ENCODE results near the gene OTUD4.
"Not testable (repeated sequence)": the region's sequence is repeated elsewhere in the genome, so short reads cannot be mapped to it uniquely, and the experiment has no call there.

The OTUD4 gene

GRCh38 chr4:145180298-145181090 is at the start of gene OTUD4:
Gene OTUD4, minus strand, starts transcription at chr4:145180589. Its CDS starts 616 bp downstream, at chr4:145179973.
- DNase-seq (ENCODE audit: low spot score) = peak; percentile 94

- not testable (repeated sequence) for DNase-seq (ENCODE audit: low spot score)
These were observed 42.8 kb upstream of the OTUD4 start for GRCh38 chr4:145223228-145223627.

- DNase-seq (ENCODE audit: low spot score) = not testable (repeated sequence)
These were observed 41.1 kb upstream of the OTUD4 start for GRCh38 chr4:145221529-145221928.

GRCh38 chr4:145219090-145219489 is 38.7 kb upstream of the OTUD4 start:
- no peak for DNase-seq (ENCODE audit: low spot score)

- no peak for DNase-seq (ENCODE audit: low spot score)
These were observed 37.9 kb upstream of the OTUD4 start for GRCh38 chr4:145218251-145218650.

GRCh38 chr4:145217349-145217748 is 37.0 kb upstream of the OTUD4 start:
- DNase-seq (ENCODE audit: low spot score) = no peak

- peak; percentile 33 for DNase-seq (ENCODE audit: low spot score)
These were observed 36.1 kb upstream of the OTUD4 start for GRCh38 chr4:145216535-145216934.

- no peak for DNase-seq (ENCODE audit: low spot score)
These were observed 32.9 kb upstream of the OTUD4 start for GRCh38 chr4:145213245-145213644.

GRCh38 chr4:145207934-145208333 is 27.5 kb upstream of the OTUD4 start:
- no peak for DNase-seq (ENCODE audit: low spot score)

- no peak for DNase-seq (ENCODE audit: low spot score)
These were observed 23.0 kb upstream of the OTUD4 start for GRCh38 chr4:145203410-145203809.

GRCh38 chr4:145200366-145200765 is 20.0 kb upstream of the OTUD4 start:
- no peak for DNase-seq (ENCODE audit: low spot score)

GRCh38 chr4:145199051-145199716 is 18.8 kb upstream of the OTUD4 start:
- no peak for DNase-seq (ENCODE audit: low spot score)

GRCh38 chr4:145196747-145197146 is 16.4 kb upstream of the OTUD4 start:
- DNase-seq (ENCODE audit: low spot score) = no peak

GRCh38 chr4:145195167-145195952 is 15.0 kb upstream of the OTUD4 start:
- DNase-seq (ENCODE audit: low spot score) = no peak

GRCh38 chr4:145189981-145190380 is 9.6 kb upstream of the OTUD4 start:
- no peak for DNase-seq (ENCODE audit: low spot score)

- DNase-seq (ENCODE audit: low spot score) = no peak
These were observed 6.3 kb upstream of the OTUD4 start for GRCh38 chr4:145186729-145187128.

- no peak for DNase-seq (ENCODE audit: low spot score)
These were observed 3.2 kb upstream of the OTUD4 start for GRCh38 chr4:145183581-145183980.

GRCh38 chr4:145183023-145183422 is 2.6 kb upstream of the OTUD4 start:
- no peak for DNase-seq (ENCODE audit: low spot score)

GRCh38 chr4:145182222-145182621 is 1.8 kb upstream of the OTUD4 start:
- no peak for DNase-seq (ENCODE audit: low spot score)

- DNase-seq (ENCODE audit: low spot score) = no peak
These were observed 707 bp upstream of the OTUD4 start for GRCh38 chr4:145181091-145181501.

- peak; percentile 48 for DNase-seq (ENCODE audit: low spot score)
These were observed 510 bp downstream of the OTUD4 start for GRCh38 chr4:145179861-145180297.

- DNase-seq (ENCODE audit: low spot score) = peak; percentile 78
These were observed 1.0 kb downstream of the OTUD4 start for GRCh38 chr4:145179281-145179860.
